ENCODE data around the gene WDR70.
"Not testable (repeated sequence)": the region's sequence is repeated elsewhere in the genome, so short reads cannot be mapped to it uniquely, and the experiment has no call there.

Gene WDR70

DNA sequence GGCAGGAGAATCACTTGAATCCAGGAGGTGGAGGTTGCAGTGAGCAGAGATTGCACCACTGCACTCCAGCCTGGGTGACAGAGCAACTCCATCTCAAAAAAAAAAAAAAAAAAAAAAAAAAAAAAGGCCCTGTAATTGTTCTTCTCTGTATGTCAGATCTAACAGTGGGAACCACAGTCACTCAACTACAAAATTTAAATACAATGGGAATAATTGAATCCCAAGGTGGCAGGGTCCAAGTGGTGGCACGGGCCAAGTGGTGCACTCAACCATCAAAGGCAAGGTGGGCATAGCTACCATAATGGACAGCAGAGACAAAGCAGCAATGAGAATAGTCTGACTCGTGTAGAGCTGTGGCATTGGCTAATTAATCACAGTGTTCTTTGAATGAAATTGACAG, 416.2 kb downstream of the WDR70 start:
- not testable (repeated sequence) for DNase-seq

DNA sequence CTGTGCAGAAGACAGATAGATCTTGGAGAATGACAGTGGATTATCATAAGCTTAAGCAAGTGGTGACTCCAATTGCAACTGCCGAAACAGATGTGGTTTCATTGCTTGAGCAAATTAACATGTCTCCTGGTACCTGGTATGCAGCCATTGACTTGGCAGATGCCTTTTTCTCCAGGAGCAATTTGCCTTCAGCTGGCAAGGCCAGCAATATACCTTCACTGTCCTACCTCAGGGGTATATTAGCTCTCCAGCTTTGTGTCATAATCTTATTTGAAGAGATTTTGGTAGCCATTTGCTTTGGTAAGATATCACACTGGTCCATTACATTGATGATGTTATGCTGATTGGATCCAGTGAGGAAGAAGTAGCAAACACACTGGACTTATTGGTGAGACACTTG, 417.3 kb downstream of the WDR70 start:
- not testable (repeated sequence) for DNase-seq

DNA sequence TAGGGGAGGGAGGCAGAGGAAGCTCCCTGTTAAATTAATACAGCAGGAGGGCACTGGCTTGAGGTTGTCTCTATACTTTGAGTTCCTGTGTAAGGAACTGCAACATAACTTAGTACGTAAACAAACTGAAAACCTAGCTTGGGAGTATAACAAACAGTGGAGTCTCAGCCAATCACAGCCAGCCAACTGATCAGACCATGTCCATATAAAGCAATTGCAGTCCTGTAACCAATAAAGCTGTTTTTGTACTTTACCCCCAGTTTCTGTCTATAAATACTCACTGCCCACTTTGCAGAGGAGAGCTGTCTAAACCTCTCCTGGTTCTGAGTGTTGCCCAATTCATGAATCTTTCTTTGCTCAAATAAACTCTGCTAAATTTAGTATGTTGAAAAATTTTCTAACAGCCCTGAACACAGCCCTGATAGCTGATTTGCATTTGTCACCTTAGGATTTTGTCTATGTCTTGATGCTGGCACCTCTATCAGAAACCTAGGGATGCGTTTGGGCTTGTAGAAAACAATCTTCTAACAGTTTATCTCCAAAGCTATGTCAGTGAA, 420.8 kb downstream of the WDR70 start:
- DNase-seq, result no peak

DNA sequence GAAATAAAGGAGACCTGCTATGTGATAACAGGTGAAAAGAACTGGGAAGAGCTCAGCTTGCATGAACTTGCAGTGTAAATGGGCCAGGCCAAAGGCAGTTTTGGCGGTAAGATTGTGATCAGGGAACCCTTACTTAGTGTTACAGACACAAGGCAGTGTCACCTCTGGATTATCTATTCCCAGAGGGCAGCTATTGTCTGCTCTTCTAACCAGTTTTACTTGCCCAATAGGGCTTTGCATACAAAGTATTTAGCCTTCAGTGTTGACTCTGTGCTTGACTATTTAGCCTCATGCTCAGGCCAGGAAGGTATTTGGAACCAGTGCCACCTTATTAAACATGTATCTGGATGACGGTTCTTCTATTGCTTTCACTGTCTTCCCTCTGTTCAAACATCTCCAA, 422.4 kb downstream of the WDR70 start:
- no peak for DNase-seq

All from hypothalamus (tissue), 51 donors.